Stimulated activated CD4-positive, alpha-beta T cell treated with anti-CD3 and anti-CD28 coated beads, TNF-alpha, amount 100 ng/mL, for 1 hour (primary cell): ENCODE measurements around the gene HOMER2.
"Not testable (repeated sequence)": the region's sequence is repeated elsewhere in the genome, so short reads cannot be mapped to it uniquely, and the experiment has no call there.

ENCODE experiments used
- DNase-seq, 3 donors: peaks; one replicate each; pipeline ENCODE4 v3.0.0-alpha.2; 2020; ENCODE audit warnings: low read depth in 3 of 3, low spot score in 1 of 3

Gene HOMER2

GRCh38 chr15:82900511-82901060, 51.9 kb downstream of the HOMER2 start:
- no peak for DNase-seq

GRCh38 chr15:82898961-82899360, 53.6 kb downstream of the HOMER2 start:
- DNase-seq, result no peak

GRCh38 chr15:82895983-82896382, 56.5 kb downstream of the HOMER2 start:
- DNase-seq, result no peak

GRCh38 chr15:82894971-82895520, 57.5 kb downstream of the HOMER2 start:
- DNase-seq, result no peak

- DNase-seq, result not testable (repeated sequence)
These were observed 59.0 kb downstream of the HOMER2 start for GRCh38 chr15:82893473-82893872.

GRCh38 chr15:82892573-82892972, 59.9 kb downstream of the HOMER2 start:
- no peak for DNase-seq

GRCh38 chr15:82890995-82891390, 61.5 kb downstream of the HOMER2 start:
- DNase-seq, result no peak

- DNase-seq, result no peak
These were observed 62.1 kb downstream of the HOMER2 start for GRCh38 chr15:82890338-82890994.

GRCh38 chr15:82882273-82882928, 70.1 kb downstream of the HOMER2 start:
- DNase-seq, result no peak

- no peak for DNase-seq
These were observed 70.8 kb downstream of the HOMER2 start for GRCh38 chr15:82881747-82882146.

- DNase-seq, result no peak
These were observed 71.8 kb downstream of the HOMER2 start for GRCh38 chr15:82880704-82881103.

- DNase-seq, result no peak
These were observed 74.2 kb downstream of the HOMER2 start for GRCh38 chr15:82878325-82878724.

GRCh38 chr15:82877825-82878224, 74.7 kb downstream of the HOMER2 start:
- DNase-seq, result no peak

GRCh38 chr15:82875411-82876003, 77.0 kb downstream of the HOMER2 start:
- no peak for DNase-seq

GRCh38 chr15:82874961-82875360, 77.6 kb downstream of the HOMER2 start:
- no peak for DNase-seq

GRCh38 chr15:82874267-82874666, 78.3 kb downstream of the HOMER2 start:
- DNase-seq, result no peak

GRCh38 chr15:82873000-82873680, 79.4 kb downstream of the HOMER2 start:
- DNase-seq, result no peak

- DNase-seq, result no peak
These were observed 80.6 kb downstream of the HOMER2 start for GRCh38 chr15:82871832-82872484.

- DNase-seq, result no peak
These were observed 81.2 kb downstream of the HOMER2 start for GRCh38 chr15:82871358-82871757.

- no peak for DNase-seq
These were observed 81.7 kb downstream of the HOMER2 start for GRCh38 chr15:82870727-82871320.
